GM21423 (cell line): ENCODE measurements around the gene ABL2.

ENCODE experiments used
- ATAC-seq: cut with Tn5 transposase; IDR thresholded peaks from one replicate; pipeline ENCODE4 v1.9.1; 2021; ENCODE audit warnings: mild to moderate bottlenecking, moderate library complexity; ENCODE audit not compliant: unreplicated experiment

Gene ABL2

DNA sequence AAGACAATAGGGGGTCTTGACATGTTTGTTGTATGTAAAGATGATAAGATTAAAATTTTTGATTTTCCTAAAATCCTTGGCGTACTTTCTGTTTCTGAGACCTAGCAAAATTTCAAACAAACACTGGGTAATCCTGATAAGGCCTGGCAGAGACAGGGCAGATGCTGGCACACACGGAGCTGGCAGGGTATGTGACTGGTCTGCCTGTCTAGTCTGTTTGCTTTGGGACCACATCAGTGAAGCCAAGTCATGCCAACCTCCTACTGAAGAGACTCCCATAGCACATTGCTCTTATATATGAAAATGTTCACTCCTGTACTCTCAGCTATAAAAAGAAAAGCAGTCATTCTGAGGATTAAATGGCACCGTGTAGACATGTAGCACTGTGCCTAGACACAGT, 133.6 kb downstream of the ABL2 start:
- no peak for ATAC-seq

DNA sequence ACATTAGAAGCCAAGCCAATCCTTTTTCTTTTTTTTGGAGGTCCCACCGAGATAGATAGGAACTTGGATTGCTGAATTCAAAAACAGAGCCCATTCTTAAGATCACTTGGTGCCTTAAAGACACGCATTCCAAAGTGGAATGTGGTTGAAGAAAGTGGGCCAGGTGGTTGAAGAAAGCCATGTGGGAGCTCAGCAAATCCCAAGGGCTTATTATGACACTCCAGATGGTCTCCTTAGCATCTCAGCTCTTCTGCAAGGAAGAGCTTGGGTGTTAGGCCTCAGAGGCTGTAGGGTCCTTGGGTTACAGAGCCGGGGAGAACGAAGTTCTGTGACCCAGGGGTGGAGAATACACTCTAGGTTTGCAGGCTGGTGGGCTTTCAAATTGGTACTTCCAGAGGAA, 134.1 kb downstream of the ABL2 start:
- no peak for ATAC-seq

GRCh38 chr1:179094818-179095217, 134.7 kb downstream of the ABL2 start:
- no peak for ATAC-seq

DNA sequence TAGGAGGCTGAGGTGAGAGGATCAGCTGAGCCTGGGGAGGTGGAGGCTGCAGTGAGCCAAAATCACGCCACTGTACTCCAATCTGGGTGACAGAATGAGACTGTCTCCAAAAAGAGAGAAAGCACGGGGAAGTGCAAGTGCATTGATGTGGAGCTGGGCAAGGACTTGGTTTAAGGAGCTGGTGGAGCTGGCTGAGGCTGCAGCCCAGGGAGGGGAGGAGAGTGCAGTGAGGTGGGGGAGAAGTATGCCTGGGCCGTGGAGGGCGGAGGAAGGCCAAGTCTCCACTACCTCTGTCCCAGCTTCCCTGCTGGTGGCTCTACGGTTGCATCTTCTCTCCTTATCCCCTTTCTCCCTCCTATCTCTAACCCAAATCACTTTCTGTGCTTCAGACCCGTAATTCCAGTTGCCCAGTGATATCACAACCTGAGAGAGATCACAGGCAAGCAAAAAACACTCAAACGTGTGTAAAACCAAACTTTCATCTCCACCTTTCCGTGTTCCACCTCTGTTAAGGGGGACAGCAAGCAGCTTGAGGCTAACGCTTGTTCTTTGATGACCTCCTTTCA, 136.5 kb downstream of the ABL2 start:
- no peak for ATAC-seq

DNA sequence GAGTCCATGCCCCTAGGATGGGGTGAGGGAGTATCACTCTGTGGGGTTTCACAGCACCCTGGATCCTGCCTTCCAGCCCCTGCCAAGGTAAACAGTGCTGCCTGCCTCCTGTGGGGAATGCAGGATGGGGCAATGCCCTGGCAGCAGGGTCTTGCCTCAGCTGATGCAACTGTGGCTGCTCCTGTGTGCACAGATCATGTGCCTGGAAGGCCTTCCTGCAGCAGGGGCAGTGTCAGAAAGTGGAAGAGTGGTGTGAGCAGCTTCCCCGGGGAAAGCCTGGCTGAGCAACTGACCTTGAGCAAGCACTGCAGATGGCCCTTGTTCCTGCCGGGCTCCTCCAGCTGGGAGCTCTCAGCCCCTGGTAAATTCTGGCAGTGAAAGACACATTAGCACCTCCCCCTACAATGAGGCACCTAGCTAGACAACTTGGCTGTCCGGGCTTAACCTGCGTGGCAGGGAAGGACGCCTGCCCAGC, 137.7 kb downstream of the ABL2 start:
- no peak for ATAC-seq

GRCh38 chr1:179090923-179091322, 138.6 kb downstream of the ABL2 start:
- ATAC-seq = no peak

- ATAC-seq = no peak
Measured at GRCh38 chr1:179090522-179090921, 139.0 kb downstream of the ABL2 start.

GRCh38 chr1:179089827-179090482, 139.5 kb downstream of the ABL2 start:
- ATAC-seq = no peak

DNA sequence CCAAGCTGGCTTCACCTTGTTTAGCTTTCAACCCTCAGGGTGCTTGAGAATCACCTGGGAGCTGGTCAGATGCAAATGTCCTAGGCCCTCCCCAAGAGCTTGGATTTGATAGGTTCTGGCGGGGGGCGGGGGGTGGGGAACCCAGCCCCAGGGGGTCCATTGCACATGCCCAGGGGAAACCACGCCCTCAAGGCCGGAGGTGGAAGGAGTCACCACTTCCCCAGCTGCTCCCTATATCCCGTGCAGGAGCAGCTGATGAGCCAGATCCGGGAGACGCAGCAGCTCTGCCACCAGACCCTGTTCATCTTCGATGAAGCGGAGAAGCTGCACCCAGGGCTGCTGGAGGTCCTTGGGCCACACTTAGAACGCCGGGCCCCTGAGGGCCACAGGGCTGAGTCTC, 141.8 kb downstream of the ABL2 start:
- no peak for ATAC-seq

DNA sequence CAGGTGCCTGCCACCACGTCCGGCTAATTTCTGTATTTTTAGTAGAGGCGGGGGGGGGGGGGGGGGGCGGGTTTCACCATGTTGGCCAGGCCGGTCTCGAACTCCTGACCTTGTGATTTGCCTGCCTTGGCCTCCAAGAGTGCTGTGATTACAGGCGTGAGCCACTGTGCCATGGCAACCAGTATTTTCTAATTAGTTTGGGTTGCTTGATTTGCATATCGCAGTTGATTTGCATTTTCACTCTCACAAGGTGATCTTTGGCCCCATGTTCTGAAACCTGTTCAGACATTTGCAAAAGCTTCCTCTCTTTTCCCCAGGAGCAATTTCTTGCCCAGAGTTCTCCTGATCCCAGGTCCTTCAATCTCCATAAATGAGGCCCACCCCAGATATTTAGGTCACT, 145.9 kb downstream of the ABL2 start:
- no peak for ATAC-seq

- no peak for ATAC-seq
Measured at GRCh38 chr1:179082999-179083335, 146.5 kb downstream of the ABL2 start.

DNA sequence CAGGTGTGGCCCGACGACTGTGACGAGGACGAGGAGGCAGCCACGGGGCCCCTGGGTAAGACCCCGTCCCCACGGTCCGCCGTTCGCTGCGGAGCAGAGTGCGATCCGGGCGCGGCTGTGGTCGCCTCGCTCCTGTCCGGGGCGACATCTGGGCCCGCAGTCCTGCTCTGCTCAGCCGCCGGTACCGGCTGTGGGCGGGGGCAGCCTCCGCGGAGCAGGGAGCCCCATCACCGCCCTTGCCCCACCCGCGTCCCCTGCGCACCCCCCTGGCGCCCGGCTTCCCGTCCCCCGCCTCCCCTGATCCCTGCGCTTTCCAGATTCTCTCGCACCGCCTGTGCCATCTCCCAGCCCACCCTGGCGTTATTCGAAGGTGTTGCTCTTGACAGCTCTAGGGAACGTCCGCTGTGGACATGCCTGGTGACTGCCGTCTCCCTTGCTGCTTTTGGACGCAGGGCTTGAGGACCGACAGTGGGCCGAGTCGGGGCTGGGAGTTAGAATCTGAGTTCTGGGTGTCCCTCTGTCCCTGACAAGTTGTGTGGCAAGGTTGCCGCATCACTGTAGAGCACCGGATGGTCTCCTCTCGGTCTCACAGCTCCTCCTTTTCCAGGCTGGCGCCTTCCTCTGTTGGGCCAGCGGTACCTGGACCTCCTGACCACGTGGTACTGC, 147.0 kb downstream of the ABL2 start:
- ATAC-seq = peak; percentile 10

DNA sequence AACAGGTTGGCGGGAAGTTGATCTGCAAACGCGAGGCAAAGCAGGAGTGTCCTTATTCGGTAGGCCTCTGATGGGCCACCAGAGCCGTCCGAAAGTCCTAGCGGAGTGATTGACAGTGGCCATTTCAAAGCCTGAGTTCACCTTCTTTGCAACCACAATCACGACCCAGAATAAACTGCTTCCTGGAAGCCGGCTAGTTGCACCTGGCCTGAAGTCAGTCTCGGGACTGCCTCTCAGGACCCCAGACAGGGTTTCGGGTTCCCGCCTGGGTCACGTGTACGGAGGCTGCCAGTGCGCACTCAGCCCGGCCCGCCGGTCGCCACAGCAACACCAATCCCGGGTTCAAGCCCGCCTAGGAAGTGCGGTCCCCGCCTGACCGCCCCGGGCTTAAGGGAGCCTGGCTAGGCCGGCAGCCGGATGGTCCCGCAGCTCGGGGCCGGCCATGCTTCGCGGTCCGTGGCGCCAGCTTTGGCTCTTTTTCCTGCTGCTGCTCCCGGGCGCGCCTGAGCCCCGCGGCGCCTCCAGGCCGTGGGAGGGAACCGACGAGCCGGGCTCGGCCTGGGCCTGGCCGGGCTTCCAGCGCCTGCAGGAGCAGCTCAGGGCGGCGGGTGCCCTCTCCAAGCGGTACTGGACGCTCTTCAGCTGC, 147.7 kb downstream of the ABL2 start, which contains the start of gene TOR3A:
Gene TOR3A, plus strand, starts transcription at position 384 of the 646 bp plus-strand sequence. Its CDS starts 59 bp downstream, at position 443.
- ATAC-seq = peak; percentile 90

- ATAC-seq = no peak
Measured at GRCh38 chr1:179080866-179081686, 148.4 kb downstream of the ABL2 start.

GRCh38 chr1:179079113-179079761, 150.2 kb downstream of the ABL2 start:
- no peak for ATAC-seq

DNA sequence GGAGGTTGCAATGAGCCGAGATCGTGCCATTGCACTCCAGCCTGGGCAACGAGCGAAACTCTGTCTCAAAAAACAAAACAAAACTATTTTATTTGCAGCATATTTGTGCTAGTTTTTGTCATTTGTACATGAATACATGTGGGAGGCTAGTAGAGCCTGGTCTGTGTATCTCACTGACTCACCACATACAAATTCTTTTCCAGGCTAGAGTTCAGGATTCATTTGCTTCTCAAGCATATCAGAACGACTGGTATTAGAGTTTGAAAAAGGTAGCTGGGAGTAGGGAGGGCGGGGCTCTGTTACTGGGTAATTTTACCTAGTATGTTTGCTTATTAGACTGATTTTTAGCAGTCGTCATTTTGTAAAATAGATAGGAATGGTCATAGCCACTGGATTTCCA, 152.1 kb downstream of the ABL2 start:
- no peak for ATAC-seq

DNA sequence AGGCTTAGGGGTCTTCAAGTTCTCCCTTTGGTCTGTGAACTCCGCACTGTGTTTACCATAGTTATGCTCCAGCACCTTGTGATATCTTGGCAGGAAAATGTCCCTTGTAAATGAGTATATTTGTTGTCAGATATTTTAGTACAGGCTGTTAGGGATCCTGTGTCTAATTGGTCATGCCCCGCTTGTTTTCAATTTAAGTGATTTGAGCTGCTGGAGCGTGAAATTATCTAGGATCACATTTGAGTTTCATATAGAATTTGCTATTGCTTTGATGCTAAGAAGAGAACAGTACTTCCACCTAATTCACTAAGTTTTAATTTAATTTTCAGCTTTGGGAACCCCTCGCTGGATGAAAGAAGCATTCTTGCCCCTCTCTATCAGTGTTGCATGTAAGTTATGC, 163.0 kb downstream of the ABL2 start:
- no peak for ATAC-seq

DNA sequence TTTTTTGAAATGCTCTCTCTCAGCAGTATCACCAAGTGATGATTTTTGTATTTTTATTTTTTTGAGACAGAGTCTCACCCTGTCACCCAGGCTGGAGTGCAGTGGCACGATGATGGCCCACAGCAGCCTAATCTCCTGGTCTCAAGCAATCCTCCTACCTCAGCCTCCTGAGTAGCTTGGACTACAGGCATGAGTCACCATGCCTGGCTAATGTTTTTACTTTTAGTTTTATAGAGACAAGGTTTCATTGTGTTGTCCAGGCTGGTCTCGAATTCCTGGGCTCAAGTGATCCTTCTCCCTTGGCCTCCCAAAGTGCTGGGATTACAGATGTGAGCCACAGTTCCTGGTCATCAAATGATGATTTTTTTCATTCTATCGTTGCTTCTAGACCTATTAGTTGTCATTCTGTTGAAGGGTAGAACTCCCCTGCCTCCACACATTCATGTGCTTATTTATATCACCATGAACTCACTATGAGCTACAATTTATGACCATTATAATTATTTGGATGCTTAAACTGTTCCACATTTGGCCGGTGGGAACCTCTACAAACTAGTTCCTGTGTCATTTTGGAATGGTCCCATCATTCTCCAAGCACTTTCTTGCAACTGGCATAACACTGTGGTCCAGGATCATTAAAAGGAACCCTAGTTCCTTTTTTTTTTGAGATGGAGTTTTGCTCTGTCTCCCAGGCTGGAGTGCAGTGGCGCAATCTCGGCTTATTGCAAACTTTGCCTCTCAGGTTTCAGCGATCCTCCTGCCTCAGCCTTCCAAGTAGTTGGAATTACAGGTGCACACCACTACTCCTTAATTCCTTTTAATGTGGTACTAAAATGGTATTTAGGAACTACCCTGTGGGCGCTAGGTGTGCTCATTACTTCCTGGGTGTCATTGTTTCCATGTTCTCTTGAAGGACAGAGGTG, 167.9 kb downstream of the ABL2 start:
- no peak for ATAC-seq
